WTC11 (cell line): ENCODE data around the gene MORN5. TPM values are rescaled to one million over a fixed set of nuclear protein-coding genes. Genes with fewer than 3 reads are reported as not detected.

Experiments
- ATAC-seq: fragments of 200-7000 bp; cut with Tn5 transposase; 2 replicates; pipeline ENCODE4 v1.10.0; 2021; ENCODE audit warnings: mild to moderate bottlenecking, moderate library complexity
- CTCF ChIA-PET: fragments of 300-600 bp; sonication (Branson Sonifier 250); formaldehyde crosslinking; loops from one replicate; lab custom pipeline; 2021; ENCODE audit warnings: antibody characterized with exemption; lab: Charles Lee
- POLR2A ChIA-PET: fragments of 350-600 bp; sonication (Branson Sonifier 250); formaldehyde crosslinking; loops from one replicate; lab custom pipeline; 2021; ENCODE audit warnings: antibody characterized with exemption; lab: Charles Lee
- DNase-seq: peaks from one replicate; pipeline ENCODE4 v3.0.0; 2021; ENCODE audit warnings: low spot score
- H3K27ac Mint-ChIP-seq: 2 replicates; pipeline ENCODE4 v1.8.0; 2021; ENCODE audit warnings: mixed read lengths
- H3K27me3 Mint-ChIP-seq: 2 replicates; pipeline ENCODE4 v1.8.0; 2021; ENCODE audit warnings: low read depth, mild to moderate bottlenecking, moderate library complexity, mixed read lengths
- H3K36me3 Mint-ChIP-seq: 2 replicates; pipeline ENCODE4 v1.8.0; 2021; ENCODE audit warnings: mixed read lengths
- H3K4me1 Mint-ChIP-seq: 2 replicates; pipeline ENCODE4 v1.8.0; 2022; ENCODE audit warnings: mixed read lengths
- H3K4me3 Mint-ChIP-seq: 2 replicates; pipeline ENCODE4 v1.8.0; 2021; ENCODE audit warnings: mild to moderate bottlenecking, moderate library complexity, mixed read lengths
- H3K9me3 Mint-ChIP-seq: 2 replicates; pipeline ENCODE4 v1.8.0; 2021; ENCODE audit warnings: mixed read lengths
- AFF4 ChIP-seq: sonication (generic); formaldehyde crosslinking; IDR thresholded peaks from 2 replicates; pipeline ENCODE4 v1.8.1; 2023; ENCODE audit warnings: mild to moderate bottlenecking, missing genetic modification reagents, borderline replicate concordance
- ATF1 ChIP-seq: sonication (generic); formaldehyde crosslinking; IDR thresholded peaks from 2 replicates; pipeline ENCODE4 v1.8.1; 2023; ENCODE audit warnings: mild to moderate bottlenecking, moderate library complexity, missing genetic modification reagents
- ATF2 ChIP-seq: sonication (generic); formaldehyde crosslinking; IDR thresholded peaks from 2 replicates; pipeline ENCODE4 v1.8.1; 2022; ENCODE audit warnings: low read depth, missing genetic modification reagents, borderline replicate concordance
- CDX4 ChIP-seq: fragments of 250-450 bp; sonication (Bioruptor Pico); IDR thresholded peaks from 2 replicates; pipeline ENCODE4 v1.9.0; 2021; ENCODE audit warnings: moderate library complexity, mild to moderate bottlenecking, inconsistent platforms, borderline replicate concordance
- EMX1 ChIP-seq: fragments of 250-450 bp; sonication (Bioruptor Pico); IDR thresholded peaks from 2 replicates; pipeline ENCODE4 v1.8.0; 2021; ENCODE audit warnings: mild to moderate bottlenecking
- ERG ChIP-seq: fragments of 250-450 bp; sonication (Bioruptor Pico); IDR thresholded peaks from 2 replicates; pipeline ENCODE4 v1.8.0; 2021; ENCODE audit warnings: mild to moderate bottlenecking
- ESRRA ChIP-seq: sonication (generic); formaldehyde crosslinking; IDR thresholded peaks from 2 replicates; pipeline ENCODE4 v1.8.1; 2022; ENCODE audit warnings: mild to moderate bottlenecking, missing genetic modification reagents, borderline replicate concordance
- ETV6 ChIP-seq: sonication (generic); formaldehyde crosslinking; IDR thresholded peaks from 2 replicates; pipeline ENCODE4 v1.8.1; 2022; ENCODE audit warnings: mild to moderate bottlenecking, missing genetic modification reagents
- FOXJ3 ChIP-seq: sonication (generic); formaldehyde crosslinking; IDR thresholded peaks from 2 replicates; pipeline ENCODE4 v1.9.0; 2021; ENCODE audit warnings: missing genetic modification reagents, mild to moderate bottlenecking, borderline replicate concordance
- FOXK1 ChIP-seq: sonication (generic); formaldehyde crosslinking; IDR thresholded peaks from 2 replicates; pipeline ENCODE4 v1.8.0; 2022; ENCODE audit warnings: mild to moderate bottlenecking, moderate library complexity, missing genetic modification reagents
- FOXP1 ChIP-seq: sonication (generic); formaldehyde crosslinking; IDR thresholded peaks from 2 replicates; pipeline ENCODE4 v1.8.0; 2022; ENCODE audit warnings: missing genetic modification reagents, mild to moderate bottlenecking, moderate library complexity, borderline replicate concordance
- HMGA2 ChIP-seq: fragments of 250-450 bp; sonication (Bioruptor Pico); IDR thresholded peaks from 2 replicates; pipeline ENCODE4 v1.4.0; 2021; ENCODE audit warnings: mild to moderate bottlenecking, moderate library complexity
- IRF1 ChIP-seq: sonication (generic); formaldehyde crosslinking; IDR thresholded peaks from 2 replicates; pipeline ENCODE4 v1.8.0; 2023; ENCODE audit warnings: missing genetic modification reagents
- IRF2 ChIP-seq: sonication (generic); formaldehyde crosslinking; IDR thresholded peaks from 2 replicates; pipeline ENCODE4 v1.8.0; 2022; ENCODE audit warnings: low read depth, missing genetic modification reagents, borderline replicate concordance
- JAZF1 ChIP-seq: fragments of 250-450 bp; sonication (Bioruptor Pico); IDR thresholded peaks from 2 replicates; pipeline ENCODE4 v1.9.0; 2021; ENCODE audit warnings: moderate library complexity, mild to moderate bottlenecking, inconsistent platforms
- NFATC4 ChIP-seq: fragments of 250-450 bp; sonication (Bioruptor Pico); IDR thresholded peaks from 2 replicates; pipeline ENCODE4 v1.9.0; 2021; ENCODE audit warnings: mild to moderate bottlenecking
- PREB ChIP-seq: sonication (generic); formaldehyde crosslinking; IDR thresholded peaks from 2 replicates; pipeline ENCODE4 v1.8.1; 2022; ENCODE audit warnings: mild to moderate bottlenecking, missing genetic modification reagents, moderate library complexity, borderline replicate concordance
- SMAD3 ChIP-seq: sonication (generic); formaldehyde crosslinking; IDR thresholded peaks from 2 replicates; pipeline ENCODE4 v1.8.0; 2022; ENCODE audit warnings: missing genetic modification reagents, mild to moderate bottlenecking, borderline replicate concordance
- TP53 ChIP-seq: sonication (generic); formaldehyde crosslinking; IDR thresholded peaks from 2 replicates; pipeline ENCODE4 v1.8.1; 2023; ENCODE audit warnings: mild to moderate bottlenecking, missing genetic modification reagents
- ZMAT4 ChIP-seq: fragments of 250-450 bp; sonication (Bioruptor Pico); IDR thresholded peaks from 2 replicates; pipeline ENCODE4 v1.9.0; 2021; ENCODE audit warnings: mild to moderate bottlenecking
- ZNF138 ChIP-seq: sonication (generic); formaldehyde crosslinking; conservative IDR thresholded peaks from 2 replicates; pipeline ENCODE4 v1.8.1; 2022; ENCODE audit warnings: mild to moderate bottlenecking, moderate library complexity, missing genetic modification reagents
- ZNF219 ChIP-seq: sonication (generic); formaldehyde crosslinking; IDR thresholded peaks from 2 replicates; pipeline ENCODE4 v1.8.0; 2023; ENCODE audit warnings: missing genetic modification reagents, mild to moderate bottlenecking, borderline replicate concordance
- ZNF263 ChIP-seq: sonication (generic); formaldehyde crosslinking; IDR thresholded peaks from 2 replicates; pipeline ENCODE4 v1.8.1; 2022; ENCODE audit warnings: low read depth, mild to moderate bottlenecking, moderate library complexity, missing genetic modification reagents
- ZNF416 ChIP-seq: fragments of 250-450 bp; sonication (Bioruptor Pico); IDR thresholded peaks from 2 replicates; pipeline ENCODE4 v1.9.0; 2021; ENCODE audit warnings: mild to moderate bottlenecking, inconsistent platforms
- total RNA-seq: library from RNA; stranded (reverse); gene quantifications from 3 replicates; pipeline ENCODE4 v1.2.3, GENCODE V29; 2021

The MORN5 gene
- total RNA-seq, 1 experiment from 2014 or later, result not detected

- TF ChIP-seq ATF2 (CRISPR knock-in tag) (no peak), FOXP1 (CRISPR knock-in tag) (no peak), NFATC4 (no peak), ZNF219 (CRISPR knock-in tag) (no peak), AFF4 (CRISPR knock-in tag) (no peak), ATF1 (CRISPR knock-in tag) (no peak), HMGA2 (CRISPR knock-in tag) (no peak), IRF2 (CRISPR knock-in tag) (no peak), SMAD3 (CRISPR knock-in tag) (no peak), ZNF263 (CRISPR knock-in tag) (no peak)
These were observed 14.0 kb downstream of the MORN5 start (continued) for GRCh38 chr9:122173670-122174069.

- POLR2A ChIA-PET, result no interaction called here
- Mint-ChIP-seq H3K36me3 (no peaks in the 10 kb centered on the region), H3K27me3 (peaks cover 5% of the 10 kb centered on the region; the same call in 1 of the 2 replicates), H3K4me1 (peaks cover 2% of the 10 kb centered on the region; the same call in 1 of the 2 replicates), H3K27ac (no peak overlapping the region), H3K4me3 (no peak overlapping the region), H3K9me3 (no peaks in the 10 kb centered on the region)
- CTCF ChIA-PET, result interaction anchor here (1.0 kb wide), 1 partner anchor 10 kb away, joined by 3 read pairs; no protein-coding TSS in a partner anchor
- ATAC-seq (no peak), DNase-seq (no peak)
- TF ChIP-seq JAZF1 (CRISPR knock-in tag) (no peak), FOXJ3 (CRISPR knock-in tag) (no peak), ZNF416 (no peak), ESRRA (CRISPR knock-in tag) (no peak), ZNF138 (CRISPR knock-in tag) (no peak), ERG (CRISPR knock-in tag) (no peak), ZMAT4 (CRISPR knock-in tag) (no peak), EMX1 (CRISPR knock-in tag) (no peak), CDX4 (CRISPR knock-in tag) (no peak), ETV6 (no peak), NFATC4 (no peak), PREB (no peak), IRF1 (CRISPR knock-in tag) (no peak), FOXK1 (no peak), TP53 (no peak)
These were observed 17.2 kb downstream of the MORN5 start for GRCh38 chr9:122176916-122177315.
